Astrocyte (in vitro differentiated cells and primary cell): ENCODE results near the gene APOB. TPM values are rescaled to one million over a fixed set of nuclear protein-coding genes. Genes with fewer than 3 reads are reported as not detected.

Source experiments
- DNase-seq: peaks from one replicate; pipeline ENCODE4 v3.0.0-alpha.2; 2010; ENCODE audit warnings: low read depth
- FAIRE-seq: peaks from 2 replicates; lab custom pipeline; 2011; peaks lifted over from hg19 to GRCh38; lab: Jason Lieb, UNC
- H2AFZ ChIP-seq: 2 replicates; pipeline ENCODE4 v1.6.0; 2012; ENCODE audit warnings: low read depth, low read length, inconsistent platforms
- H3K27ac ChIP-seq: 2 replicates; pipeline ENCODE4 v1.5.1; 2011; ENCODE audit warnings: low read depth, low read length, inconsistent platforms
- H3K27me3 ChIP-seq: 2 replicates; pipeline ENCODE4 v1.6.0; 2011; ENCODE audit warnings: low read length, inconsistent platforms; ENCODE audit not compliant: insufficient read depth
- H3K36me3 ChIP-seq: 2 replicates; pipeline ENCODE4 v1.5.1; 2011; ENCODE audit warnings: low read length, inconsistent platforms; ENCODE audit not compliant: insufficient read depth
- H3K4me1 ChIP-seq: 2 replicates; pipeline ENCODE4 v1.5.1; 2011; ENCODE audit warnings: low read length, inconsistent platforms; ENCODE audit not compliant: insufficient read depth
- H3K4me2 ChIP-seq: 2 replicates; pipeline ENCODE4 v1.6.0; 2012; ENCODE audit warnings: low read length, inconsistent platforms
- H3K4me3 ChIP-seq: 2 replicates; pipeline ENCODE4 v1.5.1; 2011; ENCODE audit warnings: low read depth, mild to moderate bottlenecking, low read length, inconsistent platforms; ENCODE audit not compliant: insufficient read depth
- H3K79me2 ChIP-seq: 2 replicates; pipeline ENCODE4 v1.6.0; 2012; ENCODE audit warnings: mild to moderate bottlenecking, low read length, inconsistent platforms; ENCODE audit not compliant: insufficient read depth
- H3K9ac ChIP-seq: 2 replicates; pipeline ENCODE4 v1.6.0; 2012; ENCODE audit warnings: mild to moderate bottlenecking, low read length, inconsistent platforms
- H3K9me3 ChIP-seq: 2 replicates; pipeline ENCODE4 v1.5.1; 2012; ENCODE audit warnings: low read depth, mild to moderate bottlenecking, low read length, inconsistent platforms; ENCODE audit not compliant: insufficient read depth
- H4K20me1 ChIP-seq: 2 replicates; pipeline ENCODE4 v1.6.0; 2012; ENCODE audit warnings: low read length, inconsistent platforms; ENCODE audit not compliant: insufficient read depth
- H3K27ac Mint-ChIP-seq: one replicate; pipeline ENCODE4 v1.8.0; 2021; ENCODE audit warnings: mild to moderate bottlenecking, mixed read lengths; ENCODE audit not compliant: unreplicated experiment
- H3K27me3 Mint-ChIP-seq: one replicate; pipeline ENCODE4 v1.8.0; 2021; ENCODE audit warnings: low read depth, mixed read lengths; ENCODE audit not compliant: unreplicated experiment
- H3K36me3 Mint-ChIP-seq: one replicate; pipeline ENCODE4 v1.8.0; 2021; ENCODE audit warnings: low read depth, mixed read lengths; ENCODE audit not compliant: unreplicated experiment
- H3K4me1 Mint-ChIP-seq: one replicate; pipeline ENCODE4 v1.8.0; 2021; ENCODE audit warnings: low read depth, mixed read lengths; ENCODE audit not compliant: unreplicated experiment
- H3K4me3 Mint-ChIP-seq: one replicate; pipeline ENCODE4 v1.8.0; 2021; ENCODE audit warnings: mild to moderate bottlenecking, moderate library complexity, mixed read lengths; ENCODE audit not compliant: unreplicated experiment
- H3K9me3 Mint-ChIP-seq: one replicate; pipeline ENCODE4 v1.8.0; 2021; ENCODE audit warnings: mild to moderate bottlenecking, mixed read lengths; ENCODE audit not compliant: unreplicated experiment
- CTCF ChIP-seq: IDR thresholded peaks from 2 replicates; pipeline ENCODE4 v1.5.1; 2011; ENCODE audit warnings: low read depth, mild to moderate bottlenecking, inconsistent platforms, low read length, moderate library complexity; ENCODE audit not compliant: insufficient read depth
- EZH2 ChIP-seq: IDR thresholded peaks from 2 replicates; pipeline ENCODE4 v1.6.1; 2012; ENCODE audit warnings: mild to moderate bottlenecking, low read length, inconsistent platforms; ENCODE audit not compliant: insufficient read depth
- total RNA-seq: library from RNA; stranded (reverse); gene quantifications from 2 replicates; pipeline ENCODE4 v1.2.1, GENCODE V29; 2021

Gene APOB
- total RNA-seq, 1 donor from 2014 or later = 0.05 TPM

- no peak for TF ChIP-seq EZH2
- no peak for TF ChIP-seq CTCF
- Histone ChIP-seq H3K4me3 (no peak overlapping the region), H4K20me1 (no peaks in the 10 kb centered on the region), H3K4me1 (no peaks in the 10 kb centered on the region), H3K27me3 (no peaks in the 10 kb centered on the region), H3K79me2 (no peaks in the 10 kb centered on the region), H3K9me3 (peaks cover 3% of the 10 kb centered on the region), H3K4me2 (no peak overlapping the region), H3K9ac (no peak overlapping the region), H2AFZ (no peak overlapping the region), H3K27ac (no peak overlapping the region), H3K36me3 (no peaks in the 10 kb centered on the region)
- no peak for FAIRE-seq
- H3K4me3 Mint-ChIP-seq = no peak overlapping the region
- H3K27ac Mint-ChIP-seq = no peak overlapping the region
- no peak for DNase-seq
- H3K4me1 Mint-ChIP-seq = no peaks in the 10 kb centered on the region
- no peaks in the 10 kb centered on the region for H3K9me3 Mint-ChIP-seq
- peaks cover 23% of the 10 kb centered on the region for H3K27me3 Mint-ChIP-seq
- no peaks in the 10 kb centered on the region for H3K36me3 Mint-ChIP-seq
Measured at GRCh38 chr2:21022792-21023367, 21.0 kb downstream of the APOB start.

GRCh38 chr2:21021430-21021829 is 22.4 kb downstream of the APOB start:
- Mint-ChIP-seq H3K4me1 (no peaks in the 10 kb centered on the region), H3K27ac (no peak overlapping the region), H3K36me3 (no peaks in the 10 kb centered on the region), H3K9me3 (peaks cover 1% of the 10 kb centered on the region), H3K4me3 (no peak overlapping the region), H3K27me3 (peaks cover 19% of the 10 kb centered on the region)
- Histone ChIP-seq H3K27ac (no peak overlapping the region), H3K36me3 (no peaks in the 10 kb centered on the region), H4K20me1 (no peaks in the 10 kb centered on the region), H3K9ac (no peak overlapping the region), H3K9me3 (peaks cover 3% of the 10 kb centered on the region), H3K27me3 (no peaks in the 10 kb centered on the region), H2AFZ (no peak overlapping the region), H3K4me3 (no peak overlapping the region), H3K4me1 (no peaks in the 10 kb centered on the region), H3K79me2 (no peaks in the 10 kb centered on the region), H3K4me2 (no peak overlapping the region)
- TF ChIP-seq EZH2 (no peak), CTCF (no peak)
- DNase-seq (no peak), FAIRE-seq (no peak)

GRCh38 chr2:21020668-21021288 is 23.1 kb downstream of the APOB start:
- Histone ChIP-seq H3K4me2 (no peak overlapping the region), H3K79me2 (no peaks in the 10 kb centered on the region), H3K4me1 (no peaks in the 10 kb centered on the region), H3K27me3 (no peaks in the 10 kb centered on the region), H2AFZ (no peak overlapping the region), H3K9me3 (peaks cover 3% of the 10 kb centered on the region), H3K36me3 (no peaks in the 10 kb centered on the region), H3K27ac (no peak overlapping the region), H3K9ac (no peak overlapping the region), H4K20me1 (no peaks in the 10 kb centered on the region), H3K4me3 (no peak overlapping the region)
- Mint-ChIP-seq H3K4me3 (no peak overlapping the region), H3K27me3 (peaks cover 19% of the 10 kb centered on the region), H3K36me3 (no peaks in the 10 kb centered on the region), H3K27ac (no peak overlapping the region), H3K4me1 (no peaks in the 10 kb centered on the region), H3K9me3 (peaks cover 3% of the 10 kb centered on the region)
- FAIRE-seq = no peak
- no peak for TF ChIP-seq CTCF
- no peak for TF ChIP-seq EZH2
- no peak for DNase-seq
